ENCODE results near the gene CDK15. TPM values are rescaled to one million over a fixed set of nuclear protein-coding genes. Genes with fewer than 3 reads are reported as not detected.

CDK15 gene
- total and polyA plus RNA-seq, 8 donors, result 0.09 to 0.35 (median 0.12) TPM; not detected in 3

- no peaks in the 10 kb centered on the region for H3K27me3 ChIP-seq
- H3K27ac ChIP-seq, result no peak overlapping the region
- H3K4me3 ChIP-seq, result no peak overlapping the region
- DNase-seq (no peak), ATAC-seq (no peak), FAIRE-seq (no peak)
- intact Hi-C loops (cut with DNase I), result no loop called here
- H3K36me3 ChIP-seq, result no peaks in the 10 kb centered on the region
- TF ChIP-seq, protein P1, sequence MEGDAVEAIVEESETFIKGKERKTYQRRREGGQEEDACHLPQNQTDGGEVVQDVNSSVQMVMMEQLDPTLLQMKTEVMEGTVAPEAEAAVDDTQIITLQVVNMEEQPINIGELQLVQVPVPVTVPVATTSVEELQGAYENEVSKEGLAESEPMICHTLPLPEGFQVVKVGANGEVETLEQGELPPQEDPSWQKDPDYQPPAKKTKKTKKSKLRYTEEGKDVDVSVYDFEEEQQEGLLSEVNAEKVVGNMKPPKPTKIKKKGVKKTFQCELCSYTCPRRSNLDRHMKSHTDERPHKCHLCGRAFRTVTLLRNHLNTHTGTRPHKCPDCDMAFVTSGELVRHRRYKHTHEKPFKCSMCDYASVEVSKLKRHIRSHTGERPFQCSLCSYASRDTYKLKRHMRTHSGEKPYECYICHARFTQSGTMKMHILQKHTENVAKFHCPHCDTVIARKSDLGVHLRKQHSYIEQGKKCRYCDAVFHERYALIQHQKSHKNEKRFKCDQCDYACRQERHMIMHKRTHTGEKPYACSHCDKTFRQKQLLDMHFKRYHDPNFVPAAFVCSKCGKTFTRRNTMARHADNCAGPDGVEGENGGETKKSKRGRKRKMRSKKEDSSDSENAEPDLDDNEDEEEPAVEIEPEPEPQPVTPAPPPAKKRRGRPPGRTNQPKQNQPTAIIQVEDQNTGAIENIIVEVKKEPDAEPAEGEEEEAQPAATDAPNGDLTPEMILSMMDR (IDR thresholded peaks at IDR 0.05), result no peak
- H3K4me1 ChIP-seq, result no peaks in the 10 kb centered on the region
- H3K9me3 ChIP-seq, result no peaks in the 10 kb centered on the region
- WGBS, 2 donors, result 82 to 88% methylated on average over 8 of the region's 8 CpGs
Measured at GRCh38 chr2:201928363-201928762, 122.0 kb downstream of the CDK15 start.

DNA sequence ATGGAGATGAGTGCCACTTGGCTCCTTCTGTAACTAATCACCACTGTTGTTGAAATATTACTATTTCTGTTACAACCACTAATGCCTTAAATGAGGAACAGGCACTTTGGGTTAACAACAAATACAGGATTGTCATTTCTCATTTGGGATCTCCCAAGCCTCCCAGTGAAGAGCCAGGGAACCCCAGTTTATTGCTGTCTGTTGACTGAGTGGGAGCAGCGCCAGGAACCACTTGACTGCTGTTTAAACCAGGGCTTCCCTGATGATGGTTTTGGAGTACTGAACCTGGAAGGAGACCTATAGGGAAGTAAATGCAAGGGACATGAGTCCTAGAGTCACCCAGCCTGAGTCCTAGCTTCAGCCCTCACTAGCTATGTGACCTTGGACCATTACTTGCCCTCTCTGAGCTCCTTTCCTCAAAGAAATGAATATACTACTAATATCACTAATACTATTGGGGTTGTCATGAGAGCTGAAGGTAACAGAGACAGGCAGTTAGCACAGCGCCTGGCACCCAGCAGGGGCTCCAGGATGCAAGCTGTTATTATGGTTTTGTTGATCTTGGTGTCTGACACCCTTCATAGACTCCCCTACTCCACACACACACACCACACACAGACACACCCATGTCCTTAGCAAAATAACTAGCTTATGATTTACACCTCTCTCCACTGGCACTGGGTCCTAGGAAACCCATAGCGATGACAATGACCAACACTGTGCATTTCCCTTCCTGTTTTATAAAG lies 123.1 kb downstream of the CDK15 start:
- Histone ChIP-seq H3K36me3 (no peaks in the 10 kb centered on the region), H3K27me3 (no peaks in the 10 kb centered on the region), H3K27ac (no peak overlapping the region), H3K4me1 (no peaks in the 10 kb centered on the region), H3K9me3 (no peaks in the 10 kb centered on the region), H3K4me3 (no peak overlapping the region)
- intact Hi-C loops (cut with DNase I), result no loop called here
- WGBS, 2 donors, result 83 to 92% methylated on average over 3 of the region's 3 CpGs
- TF ChIP-seq, protein P1 (IDR thresholded peaks at IDR 0.05), result no peak
- ATAC-seq (no peak), FAIRE-seq (no peak), DNase-seq (no peak)

GRCh38 chr2:201930043-201930442 lies 123.7 kb downstream of the CDK15 start:
- no peak for FAIRE-seq
- H3K4me3 ChIP-seq, result no peak overlapping the region
- ATAC-seq, result no peak
- no peaks in the 10 kb centered on the region for H3K27me3 ChIP-seq
- intact Hi-C loops (cut with DNase I), result no loop called here
- no peaks in the 10 kb centered on the region for H3K4me1 ChIP-seq
- DNase-seq, result no peak
- no peaks in the 10 kb centered on the region for H3K36me3 ChIP-seq
- H3K9me3 ChIP-seq, result no peaks in the 10 kb centered on the region
- TF ChIP-seq, protein P1 (IDR thresholded peaks at IDR 0.05), result no peak
- H3K27ac ChIP-seq, result no peak overlapping the region
- 82 to 85% methylated on average over 4 of the region's 4 CpGs for WGBS, 2 donors

DNA sequence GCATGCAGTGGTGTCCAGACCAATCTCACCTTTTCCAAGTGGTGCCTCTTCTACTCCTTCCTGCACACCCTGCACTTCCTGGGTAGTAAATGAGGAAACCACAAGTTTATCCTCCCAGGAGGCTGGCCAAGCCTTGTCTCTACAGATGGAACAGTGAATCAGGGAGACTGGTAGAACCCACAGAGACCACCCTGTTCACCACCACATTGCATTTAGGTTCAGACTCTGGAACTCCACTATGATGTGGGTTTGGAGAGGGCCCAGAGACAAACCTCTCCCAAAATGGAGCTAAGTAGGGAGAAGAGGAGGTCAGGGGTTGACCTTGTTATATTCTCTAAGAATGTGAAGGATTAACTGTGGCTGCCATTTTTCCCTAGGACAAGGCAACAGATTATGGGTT lies 124.5 kb downstream of the CDK15 start:
- TF ChIP-seq, protein P1 (IDR thresholded peaks at IDR 0.05), result no peak
- intact Hi-C loops (cut with DNase I), result no loop called here
- Histone ChIP-seq H3K4me3 (no peak overlapping the region), H3K27me3 (no peaks in the 10 kb centered on the region), H3K9me3 (no peaks in the 10 kb centered on the region), H3K36me3 (no peaks in the 10 kb centered on the region), H3K27ac (no peak overlapping the region), H3K4me1 (no peaks in the 10 kb centered on the region)
- ATAC-seq (no peak), DNase-seq (no peak), FAIRE-seq (no peak)

GRCh38 chr2:201931475-201931874 lies 125.1 kb downstream of the CDK15 start:
- intact Hi-C loops (cut with DNase I), result no loop called here
- FAIRE-seq (no peak), DNase-seq (no peak), ATAC-seq (no peak)
- Histone ChIP-seq H3K27me3 (no peaks in the 10 kb centered on the region), H3K4me1 (no peaks in the 10 kb centered on the region), H3K36me3 (no peaks in the 10 kb centered on the region), H3K9me3 (no peaks in the 10 kb centered on the region), H3K4me3 (no peak overlapping the region), H3K27ac (no peak overlapping the region)
- TF ChIP-seq, protein P1 (IDR thresholded peaks at IDR 0.05), result no peak
- 44 to 49% methylated on average over 2 of the region's 2 CpGs for WGBS, 2 donors
